GM15510 (cell line): Measurements from ENCODE around the gene BRAT1.
A peak's percentile ranks its signal among the peaks of the same experiment; 100 is the strongest.

ENCODE experiments used
- POLR2A ChIP-seq: IDR thresholded peaks from 3 replicates; pipeline ENCODE4 v1.6.1; 2011; ENCODE audit warnings: borderline replicate concordance; ENCODE audit not compliant: insufficient read length; ENCODE audit errors: extremely low read depth

The BRAT1 gene

DNA sequence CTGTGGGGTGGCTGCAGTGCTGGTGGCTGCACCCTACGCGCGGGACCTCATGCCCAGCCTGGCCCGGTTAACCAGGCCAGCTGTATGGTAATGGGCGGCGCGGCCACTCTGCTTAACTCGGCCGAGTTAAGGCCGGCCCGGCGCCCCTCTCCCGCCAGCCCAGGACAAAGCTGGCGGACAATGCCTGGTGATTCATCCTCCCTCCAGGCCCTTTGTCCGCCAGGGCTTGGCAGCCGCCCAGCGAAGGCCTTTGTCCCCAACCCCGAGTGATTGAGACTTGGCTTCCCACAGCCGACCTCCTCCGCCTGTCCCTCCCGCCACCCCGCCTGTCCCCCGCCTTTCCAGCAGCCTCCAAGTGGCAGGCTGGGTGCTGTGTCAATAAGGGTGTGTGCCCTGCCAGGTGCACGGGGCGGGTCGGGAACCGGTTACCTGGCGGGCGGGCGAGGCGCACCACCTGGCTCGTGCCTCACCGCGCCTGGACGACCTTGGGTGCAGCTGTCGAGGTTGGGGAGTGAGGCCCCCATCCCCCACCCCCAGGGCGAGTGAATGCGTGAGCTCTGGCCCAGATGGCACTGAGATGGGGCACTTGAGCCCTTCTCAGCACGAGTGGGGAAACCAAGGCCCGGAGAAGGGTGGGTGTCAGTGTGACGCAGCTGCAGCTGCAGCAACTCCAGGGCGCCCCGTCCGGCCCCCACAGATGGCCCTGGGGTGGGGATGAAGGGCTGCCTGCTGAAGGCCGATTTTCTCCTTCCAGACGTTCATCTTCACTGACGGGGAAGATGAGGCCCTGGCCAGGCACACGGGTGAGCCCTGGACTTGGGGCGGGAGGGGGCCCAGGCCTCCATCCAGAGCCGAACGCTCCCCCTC, 31.1 kb downstream of the BRAT1 start:
- no peak for TF ChIP-seq POLR2A

DNA sequence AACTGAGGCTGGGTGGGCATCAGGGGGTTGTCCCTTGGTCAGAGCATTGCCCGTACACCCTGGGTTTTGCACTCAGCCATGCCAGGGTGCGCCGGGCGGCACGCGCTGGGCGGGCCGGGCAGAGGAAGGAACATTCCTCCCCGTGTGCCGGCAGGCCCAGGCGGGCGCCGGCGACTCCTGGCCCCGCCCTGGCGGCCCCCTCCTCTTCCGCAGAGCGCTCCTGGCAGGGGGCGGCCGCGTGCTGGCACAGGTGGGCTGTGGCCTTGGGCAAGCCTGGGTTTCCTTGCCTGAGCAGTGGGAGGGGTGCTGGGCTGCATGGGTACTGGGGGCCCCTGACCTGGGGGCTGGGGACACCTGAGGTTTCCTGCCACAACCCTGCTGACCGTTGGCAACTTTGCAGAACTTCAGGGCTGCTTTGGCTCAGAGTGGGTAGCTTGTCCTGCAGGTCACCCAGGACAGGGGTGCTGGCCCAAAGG, 31.8 kb downstream of the BRAT1 start:
- TF ChIP-seq POLR2A: no peak

DNA sequence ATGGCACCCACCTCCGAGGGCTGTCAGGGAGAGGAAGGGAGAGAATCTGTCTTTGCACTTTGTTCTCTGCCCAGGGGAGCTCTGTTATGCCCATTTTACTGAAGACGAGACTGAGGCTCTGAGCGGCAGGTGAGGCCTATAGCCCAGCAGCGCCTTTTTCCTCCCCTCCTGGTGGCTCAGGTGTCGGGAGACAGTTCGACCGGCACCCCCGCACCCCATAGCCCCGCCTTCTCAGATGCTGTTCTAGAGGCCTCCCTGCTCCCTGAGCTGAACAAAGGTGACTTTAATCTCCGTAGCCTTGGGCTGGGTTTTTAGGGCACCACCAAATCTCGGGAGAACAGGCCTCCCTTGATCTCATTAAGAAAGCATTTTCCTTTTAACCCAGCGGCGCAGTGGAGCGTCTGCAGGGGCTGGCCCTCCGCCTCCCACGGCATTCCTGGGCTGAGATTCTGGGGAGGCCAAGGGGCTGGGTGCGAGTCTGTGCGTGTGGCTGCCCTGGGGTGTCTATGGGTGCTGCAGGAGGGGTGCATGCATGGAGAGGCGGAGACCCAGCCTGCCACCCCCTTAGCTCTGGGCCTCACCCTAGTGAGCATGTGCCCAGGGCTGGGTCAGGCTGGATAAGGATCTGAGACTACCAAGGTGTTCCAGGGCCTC, 32.4 kb downstream of the BRAT1 start:
- no peak for TF ChIP-seq POLR2A

DNA sequence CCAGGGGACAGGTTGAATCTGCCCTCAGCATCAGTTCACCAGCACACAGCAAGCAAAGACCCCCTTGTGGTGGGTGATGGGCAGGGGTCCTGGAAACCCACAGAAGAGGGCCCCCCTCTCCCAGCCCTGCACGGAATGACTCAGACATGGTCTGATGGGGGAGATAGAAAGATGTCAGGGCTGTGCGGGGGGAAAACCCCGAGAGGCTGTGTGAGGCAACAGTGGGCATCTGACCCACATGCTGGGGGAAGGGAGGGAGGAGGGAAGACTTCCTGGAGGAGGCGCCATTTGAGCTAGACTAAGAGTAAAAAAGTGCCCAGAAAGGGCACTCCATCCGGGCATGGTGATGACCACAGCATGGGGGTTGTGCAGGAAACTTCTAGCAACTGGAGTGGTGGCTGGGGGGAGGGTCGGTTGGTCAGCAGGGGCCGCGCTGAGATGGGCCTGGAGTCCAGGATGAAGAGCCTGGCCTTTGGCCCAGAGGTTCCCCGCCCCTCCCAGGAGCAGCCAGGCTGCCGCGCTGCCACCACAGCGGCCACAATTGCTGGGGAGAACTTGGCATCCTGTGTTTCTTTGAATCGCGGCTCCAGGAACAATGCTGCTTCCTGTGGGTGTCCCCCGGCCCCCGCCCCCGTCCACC, 33.3 kb downstream of the BRAT1 start:
- no peak for TF ChIP-seq POLR2A

DNA sequence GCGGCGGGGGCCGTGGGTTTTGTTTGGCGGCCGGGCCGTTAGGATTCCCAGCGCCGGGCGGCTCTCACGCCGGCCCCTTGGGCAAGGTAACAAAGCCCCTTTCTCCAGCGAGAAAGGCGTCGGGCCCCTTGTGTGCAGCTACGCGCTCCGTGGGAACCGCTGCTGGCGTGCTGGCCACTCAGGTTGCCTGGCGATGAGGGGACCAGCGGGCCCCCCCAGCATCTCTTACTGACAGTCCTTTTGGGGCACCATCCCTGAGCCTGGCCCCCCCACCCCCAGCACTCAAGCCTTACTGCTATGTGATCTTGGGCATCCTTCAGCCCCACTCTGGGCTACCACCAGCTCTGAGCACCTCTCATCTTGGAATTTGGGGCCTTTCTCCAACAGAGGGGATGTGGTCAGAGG, 34.0 kb downstream of the BRAT1 start:
- TF ChIP-seq POLR2A: no peak

DNA sequence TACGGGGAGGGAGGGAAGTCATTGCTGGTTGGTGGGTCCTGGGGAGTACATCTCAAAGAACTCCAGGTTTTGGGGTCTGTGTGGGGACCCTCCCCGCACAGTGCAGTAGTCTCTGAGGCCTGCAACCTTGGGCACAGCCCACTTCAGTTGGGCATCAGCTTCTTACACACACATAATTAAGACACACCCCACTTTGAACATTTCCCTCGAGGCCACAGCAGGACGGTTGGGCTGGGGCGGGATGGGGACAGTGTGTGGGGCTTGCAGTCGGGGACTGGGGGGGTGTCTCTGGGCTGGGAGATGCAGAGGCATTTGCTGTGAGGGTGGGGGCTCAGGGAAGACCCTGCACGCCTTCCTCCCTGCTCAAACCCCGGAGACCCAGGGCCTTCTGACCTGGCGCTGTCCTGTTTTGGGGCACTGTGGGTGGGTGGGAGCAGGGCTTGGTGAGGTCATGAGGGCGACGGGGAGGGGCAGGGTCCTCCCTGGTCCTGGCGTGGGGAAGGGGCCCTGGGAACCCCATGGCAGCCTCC, 34.5 kb downstream of the BRAT1 start:
- no peak for TF ChIP-seq POLR2A

DNA sequence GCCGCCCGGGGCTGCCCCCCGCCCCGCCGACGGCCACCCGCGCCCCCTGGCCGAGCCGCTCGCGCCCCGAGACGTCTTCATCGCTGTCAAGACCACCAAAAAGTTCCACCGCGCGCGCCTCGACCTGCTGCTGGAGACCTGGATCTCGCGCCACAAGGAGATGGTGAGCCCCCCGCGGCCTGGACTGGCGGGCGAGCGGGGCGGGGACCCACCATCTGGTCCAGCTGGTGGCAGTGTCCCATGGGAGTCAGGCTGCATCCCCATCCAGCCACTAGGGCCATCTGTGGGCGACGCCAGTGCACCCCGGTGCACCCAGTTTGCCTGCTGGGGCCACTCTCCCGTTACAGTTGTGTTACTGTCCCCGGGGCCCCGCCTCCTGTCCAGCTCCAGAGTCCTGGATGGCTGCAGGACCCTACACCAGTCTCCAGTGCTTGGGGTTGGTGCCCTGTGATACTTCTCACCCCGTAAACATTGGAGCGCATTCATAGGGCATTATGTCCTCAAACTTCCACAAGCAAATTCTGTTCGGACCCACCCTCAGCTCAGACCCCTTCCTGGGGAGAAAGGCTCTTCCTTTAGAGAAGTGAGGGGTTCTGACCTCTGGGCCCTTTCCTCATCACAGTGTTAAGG, 35.1 kb downstream of the BRAT1 start:
- no peak for TF ChIP-seq POLR2A

DNA sequence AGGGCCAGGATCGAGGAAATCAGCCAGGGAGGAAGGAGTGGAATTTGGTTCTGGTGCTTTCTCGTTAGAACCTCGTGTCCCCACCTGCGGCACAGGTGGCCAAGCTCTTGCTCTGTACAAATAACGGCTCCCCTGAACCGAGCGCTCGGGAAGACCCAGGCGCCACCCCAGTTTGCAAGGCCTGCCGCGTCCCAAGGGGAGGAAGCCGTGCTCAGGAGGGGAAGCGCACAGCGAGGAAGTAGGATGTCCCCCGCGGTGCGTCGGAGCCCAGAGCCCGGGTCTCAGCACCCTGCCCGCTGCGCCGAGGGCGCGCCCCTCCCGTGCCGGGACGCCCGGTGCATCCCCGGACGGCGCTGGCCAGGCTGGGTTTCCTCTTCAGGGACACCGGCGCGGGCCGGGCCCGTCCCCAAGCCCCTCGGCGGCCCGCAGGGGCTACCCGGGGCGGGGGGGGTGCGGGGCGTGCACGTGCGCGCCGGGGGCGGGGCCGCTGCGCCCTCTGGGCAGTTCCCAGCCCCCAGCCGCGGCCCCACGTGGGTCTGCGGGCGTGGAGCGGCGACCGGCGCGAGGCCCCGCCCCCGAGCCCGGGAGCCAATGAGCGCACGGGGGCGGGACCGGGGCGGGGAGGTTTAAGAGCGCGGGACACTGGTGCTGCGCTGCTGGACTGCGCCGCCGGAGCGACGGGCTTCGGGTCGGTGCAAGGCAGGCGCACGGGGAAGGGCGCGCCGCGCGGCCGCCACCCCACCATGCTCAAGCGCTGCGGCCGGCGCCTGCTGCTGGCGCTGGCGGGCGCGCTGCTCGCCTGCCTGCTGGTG, 36.0 kb downstream of the BRAT1 start, which contains the start of gene LFNG:
LFNG (plus strand) TSS at position 656 of the 812 bp plus-strand sequence; CDS start at position 744, 88 bp downstream.
- TF ChIP-seq POLR2A: peak; percentile 73

DNA sequence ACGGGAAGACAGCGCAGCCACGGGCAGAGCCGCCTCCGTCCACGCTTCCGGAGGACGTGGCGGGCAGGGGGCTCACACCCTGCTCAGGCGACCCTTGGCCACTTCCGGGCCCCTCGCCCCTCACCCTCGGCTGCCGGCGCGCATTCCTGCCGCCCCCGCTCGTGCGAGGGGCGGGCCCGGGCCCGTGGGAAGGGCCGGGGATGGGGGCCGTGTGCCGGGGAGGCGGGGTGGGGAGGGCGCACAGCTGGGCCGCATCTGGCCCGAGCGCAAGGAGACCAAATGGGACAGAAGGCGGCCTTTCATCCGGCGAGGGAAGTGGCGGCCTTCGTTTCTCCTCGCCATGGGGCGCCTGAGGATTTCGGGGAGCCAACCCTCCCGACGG, 36.6 kb downstream of the BRAT1 start:
- TF ChIP-seq POLR2A: no peak

DNA sequence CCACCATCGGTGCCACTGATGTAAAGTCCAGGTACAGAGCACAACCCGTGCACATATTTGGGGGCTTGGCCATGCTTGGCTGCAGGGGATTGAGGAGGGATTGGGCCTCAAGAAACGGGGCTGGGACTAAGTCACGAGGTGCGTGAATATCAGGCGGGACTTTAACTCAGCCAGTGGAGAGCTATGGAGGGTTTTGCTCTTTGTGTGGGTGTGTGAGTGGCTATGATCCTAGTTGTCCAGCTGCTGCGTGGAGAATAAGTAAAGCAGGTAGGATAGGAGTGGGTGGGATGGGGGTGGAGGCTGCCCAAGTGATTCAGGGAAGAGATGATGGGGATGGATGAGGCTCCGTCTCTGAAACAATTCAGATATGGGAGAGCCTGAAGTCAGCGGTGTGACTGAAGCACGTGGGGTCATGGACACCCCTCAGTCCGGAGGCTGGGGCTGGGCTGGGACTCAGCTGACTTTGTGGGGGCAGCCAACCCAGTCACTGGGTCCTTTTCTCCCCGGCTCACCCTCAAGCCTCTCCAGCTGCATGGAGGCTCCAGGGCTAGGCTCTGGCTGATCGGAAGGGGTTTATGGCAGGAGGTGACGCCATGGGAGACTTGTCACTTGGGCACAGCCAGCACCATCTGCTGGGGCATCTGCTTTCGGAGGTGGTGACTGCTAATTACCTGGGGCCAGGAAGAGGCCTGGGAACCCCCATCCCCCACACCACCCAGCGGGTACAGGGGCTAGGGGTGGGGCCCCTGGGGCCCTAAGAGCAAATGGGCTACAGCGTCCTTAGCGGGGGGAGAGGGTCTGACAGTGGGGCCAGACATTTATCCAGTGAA, 37.4 kb downstream of the BRAT1 start:
- no peak for TF ChIP-seq POLR2A

DNA sequence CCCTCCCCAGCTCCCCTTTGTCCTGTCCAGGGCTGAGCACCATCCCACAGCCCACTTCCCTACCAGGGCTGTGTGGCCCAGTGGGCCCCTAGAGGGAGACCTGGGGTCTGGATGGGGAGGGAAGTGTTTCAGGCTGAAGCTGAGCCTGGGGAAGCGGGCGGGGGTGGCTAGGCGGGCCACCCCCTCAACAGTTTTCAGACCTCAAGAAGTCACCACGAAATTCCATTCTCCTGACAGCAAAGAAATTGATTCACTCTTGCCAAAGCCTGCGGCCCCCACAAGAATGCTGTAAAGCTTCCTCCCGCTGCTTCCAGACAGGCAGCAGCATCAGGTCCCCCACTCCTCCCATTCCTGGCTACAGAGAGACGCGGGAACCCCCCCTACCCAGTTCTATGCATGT, 38.3 kb downstream of the BRAT1 start:
- TF ChIP-seq POLR2A: no peak

DNA sequence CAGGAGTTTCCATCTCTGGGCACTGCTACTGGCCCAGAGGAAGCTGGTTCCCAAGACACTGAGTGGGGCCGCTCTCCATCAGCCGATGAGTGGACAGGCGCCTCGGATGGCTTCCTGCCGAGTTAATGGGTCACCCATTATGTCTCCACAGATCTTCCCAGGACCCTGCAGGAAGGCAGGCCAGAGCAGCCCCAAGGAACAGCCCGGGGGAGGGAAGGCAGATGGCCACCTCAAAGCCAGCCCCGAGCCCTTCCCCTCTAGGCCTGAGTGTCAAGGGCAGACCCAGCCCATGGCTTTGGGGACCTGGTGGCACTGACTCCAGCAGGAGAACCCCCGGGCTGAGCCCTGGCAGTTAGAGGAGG, 39.1 kb downstream of the BRAT1 start:
- TF ChIP-seq POLR2A: no peak
